Esophagus muscularis mucosa (tissue), 4 donors: ENCODE measurements around the gene CFAP74. TPM values are rescaled to one million over a fixed set of nuclear protein-coding genes. Genes with fewer than 3 reads are reported as not detected.
A peak's percentile ranks its signal among the peaks of the same experiment; 100 is the strongest.

Source experiments
- DNase-seq: peaks from one replicate; pipeline ENCODE4 v3.0.0-alpha.2; 2017; ENCODE audit errors: extremely low spot score
- H3K27ac ChIP-seq, 4 donors: fragments of 200-600 bp; sonication (generic); replicated peaks in 1 of 4; 1 replicate in 3 of 4; 2 replicates in 1 of 4; pipeline ENCODE4 v1.5.1; 2016 to 2019; ENCODE audit warnings: mild to moderate bottlenecking in 1 of 4
- H3K27me3 ChIP-seq, 4 donors: fragments of 200-600 bp; sonication (generic); one replicate each; pipeline versions ENCODE4 v1.5.1 to v1.6.0; 2016 to 2019
- H3K36me3 ChIP-seq, 4 donors: fragments of 200-600 bp; sonication (generic); one replicate each; pipeline ENCODE4 v1.5.1; 2016 to 2019
- H3K4me1 ChIP-seq, 4 donors: fragments of 200-600 bp; sonication (generic); one replicate each; pipeline ENCODE4 v1.5.1; 2016 to 2019
- H3K4me3 ChIP-seq, 4 donors: fragments of 200-600 bp; sonication (generic); 1 replicate in 2 of 4; 2 replicates in 2 of 4; pipeline ENCODE4 v1.5.1; 2016 to 2019; ENCODE audit warnings: mild to moderate bottlenecking in 4 of 4, moderate library complexity in 1 of 4
- H3K9me3 ChIP-seq, 4 donors: fragments of 200-600 bp; sonication (generic); 1 replicate in 3 of 4; 2 replicates in 1 of 4; pipeline ENCODE4 v1.5.1; 2016 to 2019
- CTCF ChIP-seq, 3 experiments: fragments of 200-600 bp in 2 of 3; fragments of 450-650 bp in 1 of 3; sonication (generic) in 2 of 3; IDR thresholded peaks; one replicate each; pipeline ENCODE4 v1.5.1; 2017 to 2019; ENCODE audit warnings: antibody characterized with exemption in 3 of 3, mild to moderate bottlenecking in 2 of 3, moderate library complexity in 1 of 3
- EP300 ChIP-seq: sonication (generic); formaldehyde crosslinking; IDR thresholded peaks from one replicate; pipeline ENCODE4 v1.6.1; 2017; ENCODE audit warnings: antibody characterized with exemption
- POLR2A ChIP-seq: fragments of 450-650 bp; IDR thresholded peaks from one replicate; pipeline ENCODE4 v1.6.1; 2017; ENCODE audit warnings: antibody characterized with exemption, moderate library complexity, mild to moderate bottlenecking, low read depth
- POLR2AphosphoS5 ChIP-seq, 2 donors: sonication (generic); formaldehyde crosslinking; IDR thresholded peaks; one replicate each; pipeline ENCODE4 v1.6.1; 2017; ENCODE audit warnings: antibody characterized with exemption in 2 of 2
- WGBS: methylation state at CpG from one replicate; pipeline ENCODE4 v1.1.5; 2018; 5-methylcytosine and 5-hydroxymethylcytosine counted together
- intact Hi-C: fragments of 100-400 bp; cut with DNase I; formaldehyde crosslinking; loops from one replicate; pipeline ENCODE4 v1.15.1; 2023
- total RNA-seq, 4 donors: library from RNA; depleted of rRNA; stranded (reverse); fragments of >200 nt; gene quantifications; one replicate each; pipeline versions ENCODE4 v1.1.0 to v1.2.1, GENCODE V29; 2016

Gene CFAP74
- total RNA-seq, 4 donors from 2014 or later: not detected

- 87% methylated on average over 9 of the region's 26 CpGs for WGBS
- intact Hi-C loops: no loop called here
- Histone ChIP-seq H3K4me1 (peaks cover 7 to 14% (median 11%) of the 10 kb centered on the region in 4 donors), H3K9me3 (no peaks in the 10 kb centered on the region), H3K36me3 (no peaks in the 10 kb centered on the region), H3K4me3 (no peak overlapping the region), H3K27me3 (peaks cover 0 to 66% (median under 1%) of the 10 kb centered on the region in 4 donors), H3K27ac (no peak overlapping the region)
- TF ChIP-seq EP300 (no peak), POLR2AphosphoS5 (IDR thresholded peaks at IDR 0.05) (no peak), POLR2A (no peak), CTCF (IDR thresholded peaks at IDR 0.05) (no peak)
- DNase-seq: no peak
Measured at GRCh38 chr1:2028870-2029560, 25.4 kb upstream of the CFAP74 start.

GRCh38 chr1:2027961-2028583 is 24.5 kb upstream of the CFAP74 start:
- intact Hi-C loops: no loop called here

GRCh38 chr1:2025491-2025981 is 21.9 kb upstream of the CFAP74 start:
- peak overlapping the region in 2 of 4 donors; percentile 7 to 16 for H3K4me3 ChIP-seq

More at GRCh38 chr1:2027961-2028583, 24.5 kb upstream of the CFAP74 start:
- H3K4me1 ChIP-seq: peaks cover 7 to 14% (median 11%) of the 10 kb centered on the region in 4 donors
- peaks cover 0 to 68% (median 5%) of the 10 kb centered on the region in 4 donors for H3K27me3 ChIP-seq
- no peak overlapping the region for H3K4me3 ChIP-seq
- no peak for DNase-seq
- no peak for TF ChIP-seq POLR2A
- no peaks in the 10 kb centered on the region for H3K36me3 ChIP-seq
- WGBS: 91% methylated on average over 31 of the region's 46 CpGs
- no peak overlapping the region for H3K27ac ChIP-seq
- H3K9me3 ChIP-seq: no peaks in the 10 kb centered on the region

GRCh38 chr1:2024887-2025286 is 21.3 kb upstream of the CFAP74 start:
- no peak overlapping the region for H3K4me3 ChIP-seq
- H3K9me3 ChIP-seq: no peaks in the 10 kb centered on the region
- intact Hi-C loops: no loop called here
- H3K27me3 ChIP-seq: peaks cover 0 to 72% (median 24%) of the 10 kb centered on the region in 4 donors
- WGBS: 98% methylated on average over 13 of the region's 18 CpGs
- H3K4me1 ChIP-seq: peaks cover 7 to 16% (median 15%) of the 10 kb centered on the region in 4 donors
- no peak for DNase-seq
- no peaks in the 10 kb centered on the region for H3K36me3 ChIP-seq
- peak overlapping the region in 1 of 4 donors; percentile 42 for H3K27ac ChIP-seq
- TF ChIP-seq POLR2A: no peak
- no peak for TF ChIP-seq POLR2AphosphoS5 (IDR thresholded peaks at IDR 0.05)

More at GRCh38 chr1:2025491-2025981, 21.9 kb upstream of the CFAP74 start:
- no peak for DNase-seq
- 57% methylated on average over 15 of the region's 39 CpGs for WGBS
- peaks cover 0 to 69% (median 18%) of the 10 kb centered on the region in 4 donors for H3K27me3 ChIP-seq
- H3K9me3 ChIP-seq: no peaks in the 10 kb centered on the region
- H3K27ac ChIP-seq: peak overlapping the region in 3 of 4 donors; percentile 13 to 42 (median 21)
- H3K36me3 ChIP-seq: no peaks in the 10 kb centered on the region
- H3K4me1 ChIP-seq: peaks cover 7 to 14% (median 11%) of the 10 kb centered on the region in 4 donors
- TF ChIP-seq CTCF (IDR thresholded peaks at IDR 0.05): no peak
- no peak for TF ChIP-seq POLR2AphosphoS5 (IDR thresholded peaks at IDR 0.05)
- no peak for TF ChIP-seq EP300
- TF ChIP-seq POLR2A: no peak
- intact Hi-C loops: no loop called here

- DNase-seq: no peak
- Histone ChIP-seq H3K27me3 (peaks cover 0 to 72% (median 29%) of the 10 kb centered on the region in 4 donors), H3K4me3 (no peak overlapping the region), H3K4me1 (peaks cover 11 to 21% (median 19%) of the 10 kb centered on the region in 4 donors), H3K27ac (no peak overlapping the region), H3K36me3 (no peaks in the 10 kb centered on the region), H3K9me3 (no peaks in the 10 kb centered on the region)
- 89% methylated on average over 4 of the region's 10 CpGs for WGBS
- TF ChIP-seq EP300: no peak
- no peak for TF ChIP-seq POLR2A
- TF ChIP-seq CTCF (IDR thresholded peaks at IDR 0.05): no peak
- no peak for TF ChIP-seq POLR2AphosphoS5 (IDR thresholded peaks at IDR 0.05)
- intact Hi-C loops: no loop called here
Measured at GRCh38 chr1:2024451-2024850, 20.9 kb upstream of the CFAP74 start.
